SIG-M5 (cell line): ENCODE data around the gene TRIM47.

Experiments
- DNase-seq: peaks from one replicate; lab custom pipeline; 2025; lab: John Stamatoyannopoulos, UW

TRIM47 gene

GRCh38 chr17:75908201-75908600 lies 29.8 kb upstream of the TRIM47 start:
- no peak for DNase-seq

- no peak for DNase-seq
Measured at GRCh38 chr17:75906143-75906884, 27.9 kb upstream of the TRIM47 start.

- DNase-seq: peak; percentile 72
Measured at GRCh38 chr17:75904749-75905521, 26.6 kb upstream of the TRIM47 start, which contains the start of gene MRPL38. Gene MRPL38 (minus strand): TSS chr17:75904884. CDS start chr17:75904875, 9 bp downstream.

GRCh38 chr17:75902406-75902805 lies 24.0 kb upstream of the TRIM47 start:
- DNase-seq: no peak

- DNase-seq: no peak
Measured at GRCh38 chr17:75901727-75902126, 23.3 kb upstream of the TRIM47 start.

- DNase-seq: no peak
Measured at GRCh38 chr17:75900691-75901533, 22.5 kb upstream of the TRIM47 start.

- no peak for DNase-seq
Measured at GRCh38 chr17:75899767-75900468, 21.5 kb upstream of the TRIM47 start.

- no peak for DNase-seq
Measured at GRCh38 chr17:75899353-75899752, 21.0 kb upstream of the TRIM47 start.

- no peak for DNase-seq
Measured at GRCh38 chr17:75898791-75899190, 20.4 kb upstream of the TRIM47 start.

- no peak for DNase-seq
Measured at GRCh38 chr17:75898065-75898464, 19.7 kb upstream of the TRIM47 start.

GRCh38 chr17:75897160-75898019 lies 19.0 kb upstream of the TRIM47 start:
- DNase-seq: no peak

GRCh38 chr17:75896415-75897159 lies 18.2 kb upstream of the TRIM47 start, which contains the start of gene TRIM65:
Gene TRIM65 (minus strand): TSS chr17:75896951. CDS start chr17:75896937, 14 bp downstream.
- DNase-seq: no peak

GRCh38 chr17:75895370-75896155 lies 17.2 kb upstream of the TRIM47 start:
- DNase-seq: no peak

- DNase-seq: no peak
Measured at GRCh38 chr17:75894049-75894733, 15.8 kb upstream of the TRIM47 start.

GRCh38 chr17:75893305-75894048 lies 15.1 kb upstream of the TRIM47 start:
- DNase-seq: no peak

GRCh38 chr17:75892556-75893224 lies 14.3 kb upstream of the TRIM47 start:
- DNase-seq: no peak
